Nephron progenitor cell (in vitro differentiated cells): ENCODE results near the gene SPATA31D1.

Experiments used
- DNase-seq: peaks from one replicate; pipeline ENCODE4 v3.0.0; 2021
- H3K27ac Mint-ChIP-seq: 2 replicates; pipeline ENCODE4 v1.8.0; 2021; ENCODE audit warnings: mild to moderate bottlenecking, moderate library complexity, mixed read lengths
- H3K27me3 Mint-ChIP-seq: 2 replicates; pipeline ENCODE4 v1.8.0; 2021; ENCODE audit warnings: mild to moderate bottlenecking, low read depth, mixed read lengths; ENCODE audit not compliant: poor library complexity
- H3K36me3 Mint-ChIP-seq: 2 replicates; pipeline ENCODE4 v1.8.0; 2021; ENCODE audit warnings: low read depth, mixed read lengths
- H3K4me1 Mint-ChIP-seq: 2 replicates; pipeline ENCODE4 v1.8.0; 2021; ENCODE audit warnings: mixed read lengths
- H3K4me3 Mint-ChIP-seq: 2 replicates; pipeline ENCODE4 v1.8.0; 2021; ENCODE audit warnings: mild to moderate bottlenecking, moderate library complexity, mixed read lengths
- H3K9me3 Mint-ChIP-seq: 2 replicates; pipeline ENCODE4 v1.8.0; 2021; ENCODE audit warnings: mild to moderate bottlenecking, moderate library complexity, mixed read lengths
- TF ChIP-seq, protein P1 (sequence below): fragments of 200-600 bp; sonication (generic); IDR thresholded peaks from 2 replicates; pipeline ENCODE4 v1.5.0; 2021; ENCODE audit warnings: antibody characterized with exemption

The SPATA31D1 gene

DNA sequence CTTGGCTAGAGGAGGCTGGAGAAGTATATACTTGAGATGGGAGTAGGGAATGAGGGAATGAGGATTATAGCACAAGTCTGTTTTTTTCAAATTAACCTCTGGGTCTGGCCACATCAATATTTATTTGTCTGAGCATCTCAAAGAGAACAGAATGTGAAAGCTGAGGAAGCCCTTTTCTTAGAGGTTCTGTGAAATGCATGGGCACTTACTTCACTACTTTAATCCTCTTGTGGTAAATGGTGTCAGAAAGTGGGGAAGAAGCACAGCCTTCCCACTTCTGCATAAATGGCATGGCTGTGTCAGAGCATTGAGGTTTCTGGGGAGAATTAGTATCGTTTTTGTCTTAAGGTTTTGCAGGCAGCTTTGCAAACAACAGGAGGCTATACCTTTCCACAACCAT lies 48.6 kb downstream of the SPATA31D1 start:
- H3K4me3 Mint-ChIP-seq: no peak overlapping the region
- H3K27me3 Mint-ChIP-seq: no peaks in the 10 kb centered on the region
- H3K4me1 Mint-ChIP-seq: peaks cover 4% of the 10 kb centered on the region
- TF ChIP-seq, protein P1, sequence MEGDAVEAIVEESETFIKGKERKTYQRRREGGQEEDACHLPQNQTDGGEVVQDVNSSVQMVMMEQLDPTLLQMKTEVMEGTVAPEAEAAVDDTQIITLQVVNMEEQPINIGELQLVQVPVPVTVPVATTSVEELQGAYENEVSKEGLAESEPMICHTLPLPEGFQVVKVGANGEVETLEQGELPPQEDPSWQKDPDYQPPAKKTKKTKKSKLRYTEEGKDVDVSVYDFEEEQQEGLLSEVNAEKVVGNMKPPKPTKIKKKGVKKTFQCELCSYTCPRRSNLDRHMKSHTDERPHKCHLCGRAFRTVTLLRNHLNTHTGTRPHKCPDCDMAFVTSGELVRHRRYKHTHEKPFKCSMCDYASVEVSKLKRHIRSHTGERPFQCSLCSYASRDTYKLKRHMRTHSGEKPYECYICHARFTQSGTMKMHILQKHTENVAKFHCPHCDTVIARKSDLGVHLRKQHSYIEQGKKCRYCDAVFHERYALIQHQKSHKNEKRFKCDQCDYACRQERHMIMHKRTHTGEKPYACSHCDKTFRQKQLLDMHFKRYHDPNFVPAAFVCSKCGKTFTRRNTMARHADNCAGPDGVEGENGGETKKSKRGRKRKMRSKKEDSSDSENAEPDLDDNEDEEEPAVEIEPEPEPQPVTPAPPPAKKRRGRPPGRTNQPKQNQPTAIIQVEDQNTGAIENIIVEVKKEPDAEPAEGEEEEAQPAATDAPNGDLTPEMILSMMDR: no peak
- no peak for DNase-seq
- H3K36me3 Mint-ChIP-seq: no peaks in the 10 kb centered on the region
- H3K27ac Mint-ChIP-seq: no peak overlapping the region
- H3K9me3 Mint-ChIP-seq: no peaks in the 10 kb centered on the region

DNA sequence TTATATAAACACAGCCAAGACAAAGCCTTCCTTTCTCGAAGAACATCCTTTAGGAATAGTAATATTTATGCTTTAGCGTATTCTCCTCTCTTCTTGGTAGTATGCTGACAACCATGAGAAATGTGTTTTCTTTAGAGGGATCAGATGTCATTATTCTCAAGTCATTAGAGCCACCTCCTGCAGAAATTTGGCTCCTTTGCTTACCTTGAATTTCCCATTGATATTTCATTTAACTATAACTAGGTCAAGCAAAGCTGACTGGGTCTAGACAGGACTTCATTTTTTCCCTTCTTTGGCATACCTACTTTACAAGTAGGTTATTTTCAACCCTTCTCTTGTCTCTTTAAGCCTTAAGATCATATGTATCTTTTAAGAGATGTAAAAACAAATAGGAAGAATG lies 50.3 kb downstream of the SPATA31D1 start:
- H3K27ac Mint-ChIP-seq: no peak overlapping the region
- TF ChIP-seq, protein P1: no peak
- H3K4me1 Mint-ChIP-seq: peaks cover 4% of the 10 kb centered on the region
- DNase-seq: no peak
- H3K9me3 Mint-ChIP-seq: no peaks in the 10 kb centered on the region
- H3K27me3 Mint-ChIP-seq: no peaks in the 10 kb centered on the region
- no peaks in the 10 kb centered on the region for H3K36me3 Mint-ChIP-seq
- no peak overlapping the region for H3K4me3 Mint-ChIP-seq
